Measurements from ENCODE around the gene LBH.

DNA sequence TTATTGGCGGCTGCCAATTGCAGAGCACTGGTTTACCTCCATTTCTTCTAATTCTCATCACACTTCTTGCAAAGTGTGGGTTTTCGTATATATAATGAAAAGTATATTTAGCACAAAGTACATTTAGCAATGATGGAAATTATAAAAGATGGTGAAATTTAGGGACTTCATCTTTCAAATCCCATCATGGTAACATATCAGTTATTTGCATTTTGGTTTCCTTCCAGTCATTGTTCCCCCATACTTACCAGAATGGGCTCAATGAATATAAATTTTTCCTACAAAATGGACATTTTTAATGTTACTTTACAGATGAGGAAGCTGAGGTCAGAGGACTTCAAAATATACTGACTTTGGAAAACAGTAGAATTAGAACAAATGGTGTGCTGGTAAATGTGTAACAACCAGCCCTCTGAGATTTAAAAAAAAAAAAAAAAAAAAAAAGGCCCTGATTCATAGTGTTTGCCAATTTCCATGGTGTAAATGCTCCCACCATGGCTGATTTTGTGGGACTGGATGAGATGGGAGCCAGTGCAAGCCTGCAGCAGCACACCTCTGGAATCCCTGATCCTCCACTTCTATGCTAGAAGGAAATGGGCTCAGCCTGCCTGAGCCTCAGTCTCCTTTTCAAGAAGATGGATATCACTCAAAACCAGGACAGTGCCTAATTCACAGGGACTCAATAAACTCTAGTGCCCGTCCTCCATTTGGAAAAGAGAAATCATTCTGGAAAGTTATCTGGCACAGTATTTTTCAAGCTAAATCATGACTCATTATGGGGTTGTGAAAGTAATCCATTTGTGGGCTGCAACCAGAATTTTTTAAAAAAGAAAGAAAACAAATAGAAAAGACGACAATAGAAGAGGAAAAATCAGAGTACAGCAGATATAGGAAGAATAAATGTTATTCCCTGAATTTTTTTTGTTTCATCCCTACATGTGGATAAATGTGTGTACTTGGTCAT is 34.0 kb downstream of the LBH start:
- TF ChIP-seq, protein P1, sequence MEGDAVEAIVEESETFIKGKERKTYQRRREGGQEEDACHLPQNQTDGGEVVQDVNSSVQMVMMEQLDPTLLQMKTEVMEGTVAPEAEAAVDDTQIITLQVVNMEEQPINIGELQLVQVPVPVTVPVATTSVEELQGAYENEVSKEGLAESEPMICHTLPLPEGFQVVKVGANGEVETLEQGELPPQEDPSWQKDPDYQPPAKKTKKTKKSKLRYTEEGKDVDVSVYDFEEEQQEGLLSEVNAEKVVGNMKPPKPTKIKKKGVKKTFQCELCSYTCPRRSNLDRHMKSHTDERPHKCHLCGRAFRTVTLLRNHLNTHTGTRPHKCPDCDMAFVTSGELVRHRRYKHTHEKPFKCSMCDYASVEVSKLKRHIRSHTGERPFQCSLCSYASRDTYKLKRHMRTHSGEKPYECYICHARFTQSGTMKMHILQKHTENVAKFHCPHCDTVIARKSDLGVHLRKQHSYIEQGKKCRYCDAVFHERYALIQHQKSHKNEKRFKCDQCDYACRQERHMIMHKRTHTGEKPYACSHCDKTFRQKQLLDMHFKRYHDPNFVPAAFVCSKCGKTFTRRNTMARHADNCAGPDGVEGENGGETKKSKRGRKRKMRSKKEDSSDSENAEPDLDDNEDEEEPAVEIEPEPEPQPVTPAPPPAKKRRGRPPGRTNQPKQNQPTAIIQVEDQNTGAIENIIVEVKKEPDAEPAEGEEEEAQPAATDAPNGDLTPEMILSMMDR (IDR thresholded peaks at IDR 0.05; ENCODE audit: insufficient read depth, low read depth, low read length) = no peak
- TF ChIP-seq EZH2 (IDR thresholded peaks at IDR 0.05; ENCODE audit: insufficient read depth, low read length) = no peak
